ENCODE results near the gene CNGB1.

DNA sequence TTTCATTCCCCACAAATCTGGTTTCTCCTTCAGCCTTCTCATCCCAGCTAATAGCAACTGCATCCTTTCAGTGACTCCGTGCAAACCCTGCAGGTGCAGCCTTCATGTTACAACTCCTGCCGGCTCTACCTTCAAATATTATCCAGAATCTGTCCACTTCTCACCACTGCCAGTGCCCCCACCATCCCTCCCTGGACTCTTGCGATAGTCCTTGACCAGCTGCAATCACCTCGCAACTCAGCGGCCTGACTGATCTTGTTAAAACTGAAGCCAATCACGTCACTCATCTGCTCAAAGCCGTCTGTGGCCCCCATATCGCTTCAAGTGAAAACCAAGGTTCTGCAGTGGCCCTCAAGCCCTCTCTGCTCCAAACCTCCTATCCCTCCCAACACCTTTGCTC is 125.8 kb downstream of the CNGB1 start:
- TF ChIP-seq, protein P1, sequence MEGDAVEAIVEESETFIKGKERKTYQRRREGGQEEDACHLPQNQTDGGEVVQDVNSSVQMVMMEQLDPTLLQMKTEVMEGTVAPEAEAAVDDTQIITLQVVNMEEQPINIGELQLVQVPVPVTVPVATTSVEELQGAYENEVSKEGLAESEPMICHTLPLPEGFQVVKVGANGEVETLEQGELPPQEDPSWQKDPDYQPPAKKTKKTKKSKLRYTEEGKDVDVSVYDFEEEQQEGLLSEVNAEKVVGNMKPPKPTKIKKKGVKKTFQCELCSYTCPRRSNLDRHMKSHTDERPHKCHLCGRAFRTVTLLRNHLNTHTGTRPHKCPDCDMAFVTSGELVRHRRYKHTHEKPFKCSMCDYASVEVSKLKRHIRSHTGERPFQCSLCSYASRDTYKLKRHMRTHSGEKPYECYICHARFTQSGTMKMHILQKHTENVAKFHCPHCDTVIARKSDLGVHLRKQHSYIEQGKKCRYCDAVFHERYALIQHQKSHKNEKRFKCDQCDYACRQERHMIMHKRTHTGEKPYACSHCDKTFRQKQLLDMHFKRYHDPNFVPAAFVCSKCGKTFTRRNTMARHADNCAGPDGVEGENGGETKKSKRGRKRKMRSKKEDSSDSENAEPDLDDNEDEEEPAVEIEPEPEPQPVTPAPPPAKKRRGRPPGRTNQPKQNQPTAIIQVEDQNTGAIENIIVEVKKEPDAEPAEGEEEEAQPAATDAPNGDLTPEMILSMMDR (conservative IDR thresholded peaks at IDR 0.05; ENCODE audit: low read length): no peak
- no peak for TF ChIP-seq EZH2phosphoT487 (IDR thresholded peaks at IDR 0.05; ENCODE audit: borderline replicate concordance, low read depth, low read length)

Data from OCI-LY7 (cell line).